Vagina (tissue), 2 donors: ENCODE results near the gene CDH4.

Experiments
- CTCF ChIP-seq, 3 experiments: fragments of 450-650 bp in 2 of 3; fragments of 200-600 bp in 1 of 3; sonication (generic) in 1 of 3; IDR thresholded peaks; one replicate each; pipeline ENCODE4 v1.5.1; 2017 to 2019; ENCODE audit warnings: antibody characterized with exemption in 3 of 3, mild to moderate bottlenecking in 2 of 3, moderate library complexity in 2 of 3
- POLR2A ChIP-seq, 2 donors: fragments of 450-650 bp; IDR thresholded peaks; one replicate each; pipeline ENCODE4 v1.6.1; 2017; ENCODE audit warnings: antibody characterized with exemption in 2 of 2, mild to moderate bottlenecking in 2 of 2, moderate library complexity in 2 of 2
- POLR2AphosphoS5 ChIP-seq, 2 donors: sonication (generic); formaldehyde crosslinking; IDR thresholded peaks; one replicate each; pipeline ENCODE4 v1.9.0; 2017; ENCODE audit warnings: antibody characterized with exemption in 2 of 2, mild to moderate bottlenecking in 2 of 2, low read depth in 1 of 2; ENCODE audit not compliant: insufficient read depth in 1 of 2

GRCh38 chr20:61978491-61978890, 726.4 kb downstream of the CDH4 start:
- no peak for TF ChIP-seq CTCF (IDR thresholded peaks at IDR 0.05)
- no peak for TF ChIP-seq POLR2A (IDR thresholded peaks at IDR 0.05)
- TF ChIP-seq POLR2AphosphoS5 (IDR thresholded peaks at IDR 0.05; ENCODE audit: insufficient read depth in 1 of 2, low read depth in 1 of 2), result no peak
